Fibroblast of lung (primary cell): Measurements from ENCODE around the gene HACD4. TPM values are rescaled to one million over a fixed set of nuclear protein-coding genes. Genes with fewer than 3 reads are reported as not detected.

Experiments used
- DNase-seq, 2 donors: peaks; one replicate each; pipeline versions ENCODE4 v3.0.0 to v3.0.0-alpha.2; 2010; ENCODE audit warnings: low read depth in 2 of 2
- H2AFZ ChIP-seq: 2 replicates; pipeline ENCODE4 v1.5.1; 2012; ENCODE audit warnings: low read length, control low read depth, inconsistent platforms
- H3K27ac ChIP-seq: 2 replicates; pipeline ENCODE4 v1.5.1; 2011; ENCODE audit warnings: low read length, control low read depth; ENCODE audit not compliant: insufficient read depth
- H3K27me3 ChIP-seq: 2 replicates; pipeline ENCODE4 v1.5.1; 2011; ENCODE audit warnings: mild to moderate bottlenecking, low read length; ENCODE audit not compliant: control insufficient read depth, insufficient read depth
- H3K36me3 ChIP-seq: 2 replicates; pipeline ENCODE4 v1.5.1; 2011; ENCODE audit warnings: low read length; ENCODE audit not compliant: control insufficient read depth, insufficient read depth
- H3K4me1 ChIP-seq: 2 replicates; pipeline ENCODE4 v1.5.1; 2011; ENCODE audit warnings: low read length; ENCODE audit not compliant: control insufficient read depth, insufficient read depth; ENCODE audit errors: extremely low read depth
- H3K4me2 ChIP-seq: 2 replicates; pipeline ENCODE4 v1.5.1; 2011; ENCODE audit warnings: low read length, control low read depth; ENCODE audit not compliant: insufficient read depth; ENCODE audit errors: extremely low read depth
- H3K4me3 ChIP-seq, 4 experiments: fragments of 200-600 bp in 1 of 4; sonication (generic) in 1 of 4; replicated peaks in 1 of 4; 2 replicates each; pipeline ENCODE4 v1.5.1; 2011 to 2016; ENCODE audit warnings: low read length in 4 of 4, low read depth in 3 of 4, mild to moderate bottlenecking in 3 of 4, control low read depth in 2 of 4, inconsistent platforms in 1 of 4, mixed read lengths in 1 of 4; ENCODE audit not compliant: insufficient read depth in 1 of 4; ENCODE audit errors: control extremely low read depth in 1 of 4
- H3K79me2 ChIP-seq: 2 replicates; pipeline ENCODE4 v1.5.1; 2012; ENCODE audit warnings: mild to moderate bottlenecking, low read length, inconsistent platforms; ENCODE audit not compliant: control insufficient read depth, insufficient read depth
- H3K9ac ChIP-seq: 2 replicates; pipeline ENCODE4 v1.5.1; 2011; ENCODE audit warnings: mild to moderate bottlenecking, low read length, control low read depth; ENCODE audit not compliant: insufficient read depth
- H3K9me3 ChIP-seq: 2 replicates; pipeline ENCODE4 v1.5.1; 2012; ENCODE audit warnings: low read depth, low read length; ENCODE audit not compliant: control insufficient read depth, insufficient read depth
- H4K20me1 ChIP-seq: 2 replicates; pipeline ENCODE4 v1.5.1; 2011; ENCODE audit warnings: low read length; ENCODE audit not compliant: control insufficient read depth, insufficient read depth; ENCODE audit errors: extremely low read depth
- CTCF ChIP-seq, 2 donors: IDR thresholded peaks in 1 of 2; conservative IDR thresholded peaks in 1 of 2; 1 replicate in 1 of 2; 2 replicates in 1 of 2; pipeline ENCODE4 v1.5.1; 2011 to 2012; ENCODE audit warnings: low read length in 2 of 2, control low read depth in 1 of 2, inconsistent platforms in 1 of 2, low read depth in 1 of 2, mild to moderate bottlenecking in 1 of 2
- EZH2 ChIP-seq: IDR thresholded peaks from 2 replicates; pipeline ENCODE4 v1.5.1; 2012; ENCODE audit warnings: low read length, control low read depth, mild to moderate bottlenecking; ENCODE audit errors: missing control alignments
- polyA plus RNA-seq, 2 donors: library from polyadenylated mRNA; depleted of rRNA in 1 of 2; stranded (reverse) in 1 of 2; unstranded in 1 of 2; fragments of >200 nt; gene quantifications; 2 replicates each; pipeline ENCODE4 v1.2.1, GENCODE V29; 2011 to 2012; ENCODE audit warnings: missing spikeins in 1 of 2
- total RNA-seq: library from RNA; depleted of rRNA; stranded (reverse); fragments of >200 nt; gene quantifications from 2 replicates; pipeline ENCODE4 v1.2.1, GENCODE V29; 2014

Gene HACD4
- total and polyA plus RNA-seq, 2 donors (not counting 1 experiment from before 2014, with no cell fraction given), result 24.9 to 27.1 TPM

DNA sequence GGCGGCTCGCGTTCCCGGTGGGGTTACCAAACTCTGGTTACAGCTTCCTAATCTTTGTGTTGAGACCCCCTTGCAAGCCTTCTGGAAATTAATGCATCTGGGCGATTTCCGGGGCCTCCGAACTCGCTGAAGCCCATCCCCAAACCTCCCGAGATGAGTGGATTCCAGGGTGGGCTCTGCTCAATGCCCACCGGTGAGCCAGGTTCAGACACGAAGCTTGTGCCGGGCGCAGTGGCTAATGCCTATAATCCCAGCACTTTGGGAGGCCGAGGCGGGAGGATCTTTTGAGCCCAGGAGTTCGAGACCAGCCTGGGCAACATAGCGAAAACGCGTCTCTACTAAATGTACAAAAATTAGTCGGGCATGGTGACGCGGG, 356 bp upstream of the HACD4 start:
- Histone ChIP-seq H3K36me3 (no peaks in the 10 kb centered on the region), H3K4me1 (peaks cover 9% of the 10 kb centered on the region), H3K4me3 (peak overlapping the region; percentile 56 to 67 (median 60)), H3K27ac (no peak overlapping the region), H3K79me2 (no peaks in the 10 kb centered on the region), H2AFZ (peak overlapping the region; percentile 83), H3K9ac (no peak overlapping the region), H4K20me1 (no peaks in the 10 kb centered on the region), H3K4me2 (peak overlapping the region; percentile 67), H3K27me3 (no peaks in the 10 kb centered on the region), H3K9me3 (no peaks in the 10 kb centered on the region)
- TF ChIP-seq EZH2 (no peak), CTCF (conservative IDR thresholded peaks at IDR 0.05 in 1 of 2, IDR thresholded peaks at IDR 0.05 in 1 of 2; ENCODE audit: low read depth in 1 of 2, low read length in 2 of 2) (no peak)
- DNase-seq, result no peak

- Histone ChIP-seq H3K9ac (no peak overlapping the region), H3K9me3 (no peaks in the 10 kb centered on the region), H3K36me3 (no peaks in the 10 kb centered on the region), H3K4me3 (peak overlapping the region; percentile 58 to 67 (median 64)), H3K4me1 (peaks cover 9% of the 10 kb centered on the region), H3K27ac (peak overlapping the region; percentile 49), H3K27me3 (no peaks in the 10 kb centered on the region), H2AFZ (peak overlapping the region; percentile 79), H3K79me2 (no peaks in the 10 kb centered on the region), H4K20me1 (no peaks in the 10 kb centered on the region), H3K4me2 (peak overlapping the region; percentile 67)
- TF ChIP-seq EZH2 (no peak), CTCF (conservative IDR thresholded peaks at IDR 0.05 in 1 of 2, IDR thresholded peaks at IDR 0.05 in 1 of 2; ENCODE audit: low read depth in 1 of 2, low read length in 2 of 2) (no peak)
- DNase-seq, result peak; percentile 24 to 39
Observed at GRCh38 chr9:21030389-21031035, 928 bp downstream of the HACD4 start.

DNA sequence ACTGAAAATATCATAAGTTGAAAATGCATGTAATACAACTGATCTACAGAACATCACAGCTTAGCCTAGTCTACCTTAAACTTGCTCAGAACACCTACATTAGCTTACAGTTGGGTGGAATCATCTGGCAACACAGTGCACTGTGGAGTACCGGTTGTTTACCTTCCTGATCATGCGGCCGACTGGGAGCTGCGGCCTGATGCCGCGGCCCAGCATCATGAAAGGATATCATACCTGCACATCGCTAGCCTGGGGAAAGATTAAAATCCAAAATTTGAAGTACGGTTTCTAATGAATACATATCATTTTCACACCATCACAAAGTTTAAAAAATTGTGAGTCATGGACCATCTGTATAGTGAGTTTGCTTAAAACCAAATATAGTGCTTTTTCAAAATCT, 1.8 kb downstream of the HACD4 start:
- no peak overlapping the region for H3K9ac ChIP-seq
- H3K27ac ChIP-seq, result no peak overlapping the region
- H3K4me1 ChIP-seq, result peaks cover 9% of the 10 kb centered on the region
- no peak for TF ChIP-seq EZH2
- TF ChIP-seq CTCF (conservative IDR thresholded peaks at IDR 0.05 in 1 of 2, IDR thresholded peaks at IDR 0.05 in 1 of 2; ENCODE audit: low read depth in 1 of 2, low read length in 2 of 2), result no peak
- H4K20me1 ChIP-seq, result no peaks in the 10 kb centered on the region
- H3K9me3 ChIP-seq, result no peaks in the 10 kb centered on the region
- H3K4me2 ChIP-seq, result no peak overlapping the region
- H2AFZ ChIP-seq, result no peak overlapping the region
- H3K36me3 ChIP-seq, result no peaks in the 10 kb centered on the region
- H3K79me2 ChIP-seq, result no peaks in the 10 kb centered on the region
- no peak for DNase-seq
- H3K4me3 ChIP-seq, result no peak overlapping the region
- no peaks in the 10 kb centered on the region for H3K27me3 ChIP-seq
